NCI-H2196 treated with DMSO at 0.1 percent for 48 hours (cell line): ENCODE results near the gene GALNT10.
"Not testable (repeated sequence)": the region's sequence is repeated elsewhere in the genome, so short reads cannot be mapped to it uniquely, and the experiment has no call there.

Source experiments
- DNase-seq: peaks from one replicate; lab custom pipeline; 2025; ENCODE audit not compliant: unreplicated experiment; lab: John Stamatoyannopoulos, UW

GALNT10 gene

GRCh38 chr5:154349626-154350264, 159.2 kb downstream of the GALNT10 start:
- no peak for DNase-seq

- DNase-seq: no peak
These were observed 160.6 kb downstream of the GALNT10 start for GRCh38 chr5:154351141-154351540.

- no peak for DNase-seq
These were observed 161.0 kb downstream of the GALNT10 start for GRCh38 chr5:154351566-154351965.

GRCh38 chr5:154352960-154353548, 162.5 kb downstream of the GALNT10 start:
- DNase-seq: no peak

GRCh38 chr5:154355129-154355611, 164.6 kb downstream of the GALNT10 start:
- no peak for DNase-seq

- DNase-seq: no peak
These were observed 165.6 kb downstream of the GALNT10 start for GRCh38 chr5:154356020-154356655.

- no peak for DNase-seq
These were observed 166.4 kb downstream of the GALNT10 start for GRCh38 chr5:154356958-154357357.

- DNase-seq: no peak
These were observed 168.1 kb downstream of the GALNT10 start for GRCh38 chr5:154358516-154359220.

GRCh38 chr5:154359221-154359573, 168.7 kb downstream of the GALNT10 start:
- no peak for DNase-seq

GRCh38 chr5:154360241-154360640, 169.7 kb downstream of the GALNT10 start:
- DNase-seq: not testable (repeated sequence)

GRCh38 chr5:154363411-154363810, 172.9 kb downstream of the GALNT10 start:
- DNase-seq: no peak

- no peak for DNase-seq
These were observed 174.2 kb downstream of the GALNT10 start for GRCh38 chr5:154364771-154365170.

GRCh38 chr5:154365823-154366222, 175.3 kb downstream of the GALNT10 start:
- DNase-seq: no peak

- DNase-seq: no peak
These were observed 175.8 kb downstream of the GALNT10 start for GRCh38 chr5:154366353-154366752.

- no peak for DNase-seq
These were observed 176.6 kb downstream of the GALNT10 start for GRCh38 chr5:154367101-154367500.

- DNase-seq: peak; percentile 4
These were observed 177.7 kb downstream of the GALNT10 start for GRCh38 chr5:154368041-154368800.

GRCh38 chr5:154369682-154370081, 179.1 kb downstream of the GALNT10 start:
- DNase-seq: no peak

- no peak for DNase-seq
These were observed 179.6 kb downstream of the GALNT10 start for GRCh38 chr5:154370119-154370518.

GRCh38 chr5:154370813-154371212, 180.3 kb downstream of the GALNT10 start:
- no peak for DNase-seq

GRCh38 chr5:154371687-154372086, 181.2 kb downstream of the GALNT10 start:
- DNase-seq: no peak

- DNase-seq: no peak
These were observed 182.1 kb downstream of the GALNT10 start for GRCh38 chr5:154372661-154373060.
